GM12892 (cell line): ENCODE measurements around the gene NGDN.

Experiments used
- POLR2A ChIP-seq: IDR thresholded peaks from 2 replicates; pipeline ENCODE4 v1.6.1; 2011; ENCODE audit warnings: low read depth, low read length, control low read depth
- POLR2AphosphoS5 ChIP-seq: IDR thresholded peaks from 2 replicates; pipeline ENCODE4 v1.6.1; 2011; ENCODE audit warnings: low read depth, low read length, control low read depth
- TAF1 ChIP-seq: IDR thresholded peaks from 2 replicates; pipeline ENCODE4 v1.6.1; 2011; ENCODE audit warnings: low read depth, mild to moderate bottlenecking, control low read depth, low read length, borderline replicate concordance

GRCh38 chr14:23435543-23436326 lies 33.8 kb upstream of the NGDN start, which contains the start of gene MYH7:
- no peak for TF ChIP-seq POLR2AphosphoS5
- TF ChIP-seq POLR2A, result no peak
- no peak for TF ChIP-seq TAF1
